NCI-H2227 treated with DMSO at 0.1 percent for 48 hours (cell line): ENCODE results near the gene SGPP1.
A peak's percentile ranks its signal among the peaks of the same experiment; 100 is the strongest.
"Not testable (repeated sequence)": the region's sequence is repeated elsewhere in the genome, so short reads cannot be mapped to it uniquely, and the experiment has no call there.

Experiments used
- DNase-seq: peaks from one replicate; lab custom pipeline; 2025; lab: John Stamatoyannopoulos, UW

SGPP1 gene

GRCh38 chr14:63725786-63726460 lies 1.9 kb downstream of the SGPP1 start:
- no peak for DNase-seq

- peak; percentile 17 for DNase-seq
Observed at GRCh38 chr14:63717702-63718101, 10.2 kb downstream of the SGPP1 start.

- DNase-seq, result no peak
Observed at GRCh38 chr14:63715360-63715759, 12.5 kb downstream of the SGPP1 start.

- no peak for DNase-seq
Observed at GRCh38 chr14:63713764-63714163, 14.1 kb downstream of the SGPP1 start.

- DNase-seq, result no peak
Observed at GRCh38 chr14:63713058-63713457, 14.8 kb downstream of the SGPP1 start.

GRCh38 chr14:63712123-63712522 lies 15.7 kb downstream of the SGPP1 start:
- no peak for DNase-seq

GRCh38 chr14:63710497-63710896 lies 17.4 kb downstream of the SGPP1 start:
- no peak for DNase-seq

- DNase-seq, result no peak
Observed at GRCh38 chr14:63709589-63709988, 18.3 kb downstream of the SGPP1 start.

- no peak for DNase-seq
Observed at GRCh38 chr14:63707216-63707615, 20.6 kb downstream of the SGPP1 start.

GRCh38 chr14:63705561-63706070 lies 22.2 kb downstream of the SGPP1 start:
- DNase-seq, result no peak

- not testable (repeated sequence) for DNase-seq
Observed at GRCh38 chr14:63702530-63702929, 25.3 kb downstream of the SGPP1 start.

GRCh38 chr14:63701606-63702299 lies 26.1 kb downstream of the SGPP1 start:
- DNase-seq, result no peak

- no peak for DNase-seq
Observed at GRCh38 chr14:63692310-63693020, 35.4 kb downstream of the SGPP1 start.

- DNase-seq, result no peak
Observed at GRCh38 chr14:63689132-63689531, 38.7 kb downstream of the SGPP1 start.

GRCh38 chr14:63686926-63687325 lies 40.9 kb downstream of the SGPP1 start:
- DNase-seq, result no peak

- DNase-seq, result no peak
Observed at GRCh38 chr14:63685401-63685800, 42.5 kb downstream of the SGPP1 start.

- DNase-seq, result no peak
Observed at GRCh38 chr14:63682727-63683593, 44.9 kb downstream of the SGPP1 start.

GRCh38 chr14:63678536-63678935 lies 49.3 kb downstream of the SGPP1 start:
- no peak for DNase-seq

- no peak for DNase-seq
Observed at GRCh38 chr14:63677891-63678379, 49.9 kb downstream of the SGPP1 start.

GRCh38 chr14:63676615-63677014 lies 51.2 kb downstream of the SGPP1 start:
- DNase-seq, result no peak

- no peak for DNase-seq
Observed at GRCh38 chr14:63673886-63674497, 53.9 kb downstream of the SGPP1 start.
